Muscle of leg (tissue), 11 donors: Measurements from ENCODE around the gene TLX2. TPM values are rescaled to one million over a fixed set of nuclear protein-coding genes. Genes with fewer than 3 reads are reported as not detected.

Experiments
- DNase-seq: peaks from one replicate; pipeline ENCODE4 v3.0.0; 2013
- H3K27ac ChIP-seq: one replicate; pipeline ENCODE4 v1.5.1; 2013; ENCODE audit warnings: mild to moderate bottlenecking, low read length, control low read depth
- H3K27me3 ChIP-seq: one replicate; pipeline ENCODE4 v1.6.1; 2013; ENCODE audit warnings: low read length; ENCODE audit not compliant: control insufficient read depth, insufficient read depth
- H3K36me3 ChIP-seq: one replicate; pipeline ENCODE4 v1.6.1; 2013; ENCODE audit warnings: low read length; ENCODE audit not compliant: control insufficient read depth, insufficient read depth
- H3K4me1 ChIP-seq: one replicate; pipeline ENCODE4 v1.6.1; 2013; ENCODE audit warnings: low read length; ENCODE audit not compliant: control insufficient read depth, insufficient read depth
- H3K4me3 ChIP-seq: one replicate; pipeline ENCODE4 v1.5.1; 2013; ENCODE audit warnings: low read length, control low read depth
- H3K9me3 ChIP-seq: replicated peaks from 2 replicates; pipeline ENCODE4 v1.6.1; 2013; ENCODE audit warnings: low read depth, low read length; ENCODE audit not compliant: control insufficient read depth
- WGBS: methylation state at CpG from one replicate; pipeline ENCODE4 v1.1.5; 2013; ENCODE audit warnings: missing lambda C conversion rate; ENCODE audit not compliant: insufficient coverage; 5-methylcytosine and 5-hydroxymethylcytosine counted together
- polyA plus RNA-seq, 8 donors: library from polyadenylated mRNA; unstranded; fragments of 120-200 nt; gene quantifications; one replicate each; pipeline versions ENCODE4 v1.2.1 to v1.2.3, GENCODE V29; 2013; ENCODE audit warnings: inconsistent platforms in 1 of 8, low replicate concordance in 1 of 8; ENCODE audit not compliant: insufficient read length in 8 of 8, insufficient read depth in 1 of 8
- total RNA-seq: library from RNA; stranded (reverse); fragments of 120-200 nt; gene quantifications from one replicate; pipeline ENCODE4 v1.2.4, GENCODE V29; 2013

TLX2 gene
- total and polyA plus RNA-seq, 9 donors: 0.14 TPM; not detected in 8

GRCh38 chr2:74513605-74514367 lies 464 bp upstream of the TLX2 start:
- 1% methylated on average over 51 of the region's 52 CpGs for WGBS
- DNase-seq: no peak
- no peaks in the 10 kb centered on the region for H3K9me3 ChIP-seq
- peaks cover 89% of the 10 kb centered on the region for H3K27me3 ChIP-seq
- H3K36me3 ChIP-seq: no peaks in the 10 kb centered on the region
- no peak overlapping the region for H3K4me3 ChIP-seq
- no peak overlapping the region for H3K27ac ChIP-seq
- peaks cover 24% of the 10 kb centered on the region for H3K4me1 ChIP-seq

GRCh38 chr2:74515271-74515980 lies 1.2 kb downstream of the TLX2 start:
- Histone ChIP-seq H3K36me3 (no peaks in the 10 kb centered on the region), H3K27me3 (peaks cover 95% of the 10 kb centered on the region), H3K9me3 (no peaks in the 10 kb centered on the region), H3K27ac (no peak overlapping the region), H3K4me3 (no peak overlapping the region), H3K4me1 (peaks cover 24% of the 10 kb centered on the region)
- WGBS: 3% methylated on average over 49 of the region's 60 CpGs
- no peak for DNase-seq

GRCh38 chr2:74515981-74516633 lies 1.9 kb downstream of the TLX2 start:
- no peaks in the 10 kb centered on the region for H3K36me3 ChIP-seq
- peak; percentile 75 for DNase-seq
- H3K4me1 ChIP-seq: peaks cover 24% of the 10 kb centered on the region
- H3K4me3 ChIP-seq: peak overlapping the region; percentile 13
- no peaks in the 10 kb centered on the region for H3K9me3 ChIP-seq
- peaks cover 93% of the 10 kb centered on the region for H3K27me3 ChIP-seq
- under 1% methylated on average over 69 of the region's 72 CpGs for WGBS
- H3K27ac ChIP-seq: no peak overlapping the region

- no peak for DNase-seq
- no peak overlapping the region for H3K27ac ChIP-seq
- H3K4me1 ChIP-seq: peaks cover 24% of the 10 kb centered on the region
- peaks cover 91% of the 10 kb centered on the region for H3K27me3 ChIP-seq
- no peaks in the 10 kb centered on the region for H3K9me3 ChIP-seq
- WGBS: 63% methylated on average over 11 of the region's 13 CpGs
- H3K4me3 ChIP-seq: no peak overlapping the region
- H3K36me3 ChIP-seq: no peaks in the 10 kb centered on the region
These were observed 2.4 kb downstream of the TLX2 start for GRCh38 chr2:74516650-74517049.

- DNase-seq: no peak
- Histone ChIP-seq H3K36me3 (peaks cover 23% of the 10 kb centered on the region), H3K4me1 (no peaks in the 10 kb centered on the region)
These were observed 8.3 kb downstream of the TLX2 start for GRCh38 chr2:74522516-74522915.

GRCh38 chr2:74524005-74524404 lies 9.8 kb downstream of the TLX2 start:
- H3K9me3 ChIP-seq: no peaks in the 10 kb centered on the region
- H3K4me1 ChIP-seq: peaks cover 11% of the 10 kb centered on the region
- DNase-seq: no peak
- WGBS: 79% methylated on average over 3 of the region's 9 CpGs
- H3K36me3 ChIP-seq: peaks cover 34% of the 10 kb centered on the region
- H3K27me3 ChIP-seq: peaks cover 23% of the 10 kb centered on the region
- H3K4me3 ChIP-seq: no peak overlapping the region
- H3K27ac ChIP-seq: no peak overlapping the region

More at GRCh38 chr2:74522516-74522915, 8.3 kb downstream of the TLX2 start:
- Histone ChIP-seq H3K27ac (no peak overlapping the region), H3K27me3 (peaks cover 37% of the 10 kb centered on the region), H3K4me3 (no peak overlapping the region), H3K9me3 (no peaks in the 10 kb centered on the region)
- 70% methylated on average over 3 of the region's 3 CpGs for WGBS

GRCh38 chr2:74524955-74525716 lies 10.9 kb downstream of the TLX2 start:
- WGBS: 90% methylated on average over 6 of the region's 10 CpGs
- Histone ChIP-seq H3K27ac (no peak overlapping the region), H3K4me3 (no peak overlapping the region), H3K9me3 (no peaks in the 10 kb centered on the region), H3K4me1 (peaks cover 12% of the 10 kb centered on the region), H3K27me3 (peaks cover 14% of the 10 kb centered on the region), H3K36me3 (peaks cover 34% of the 10 kb centered on the region)
- no peak for DNase-seq

- H3K9me3 ChIP-seq: no peaks in the 10 kb centered on the region
- DNase-seq: peak; percentile 62
- peaks cover 36% of the 10 kb centered on the region for H3K36me3 ChIP-seq
- peaks cover 17% of the 10 kb centered on the region for H3K4me1 ChIP-seq
- no peak within 1 kb of the TSS for H3K4me3 ChIP-seq
- H3K27me3 ChIP-seq: peaks cover 8% of the 10 kb centered on the region
- no peak within 1 kb of the TSS for H3K27ac ChIP-seq
- WGBS: 92% methylated on average over 4 of the region's 11 CpGs
These were observed 11.7 kb downstream of the TLX2 start, which contains the start of gene DQX1 for GRCh38 chr2:74525717-74526648. Gene DQX1, minus strand, starts transcription at chr2:74526231. Its CDS starts 502 bp downstream, at chr2:74525729.

GRCh38 chr2:74526649-74527230 lies 12.5 kb downstream of the TLX2 start:
- H3K4me3 ChIP-seq: no peak overlapping the region
- no peak overlapping the region for H3K27ac ChIP-seq
- no peak for DNase-seq
- peaks cover 25% of the 10 kb centered on the region for H3K4me1 ChIP-seq
- peaks cover 5% of the 10 kb centered on the region for H3K27me3 ChIP-seq
- peaks cover 43% of the 10 kb centered on the region for H3K36me3 ChIP-seq
- WGBS: 100% methylated on average over 2 of the region's 11 CpGs
- H3K9me3 ChIP-seq: no peaks in the 10 kb centered on the region
